Stimulated activated CD4-positive, alpha-beta T cell treated with anti-CD3 and anti-CD28 coated beads, Interleukin-12 subunit alpha, Interleukin-12 subunit beta, amount 100 ng/mL, for 24 hours (primary cell): Measurements from ENCODE around the gene DNAJB2.
"Not testable (repeated sequence)": the region's sequence is repeated elsewhere in the genome, so short reads cannot be mapped to it uniquely, and the experiment has no call there.

Source experiments
- DNase-seq, 2 experiments: peaks; one replicate each; pipeline ENCODE4 v3.0.0-alpha.2; 2020; ENCODE audit warnings: low read depth in 2 of 2

The DNAJB2 gene

DNA sequence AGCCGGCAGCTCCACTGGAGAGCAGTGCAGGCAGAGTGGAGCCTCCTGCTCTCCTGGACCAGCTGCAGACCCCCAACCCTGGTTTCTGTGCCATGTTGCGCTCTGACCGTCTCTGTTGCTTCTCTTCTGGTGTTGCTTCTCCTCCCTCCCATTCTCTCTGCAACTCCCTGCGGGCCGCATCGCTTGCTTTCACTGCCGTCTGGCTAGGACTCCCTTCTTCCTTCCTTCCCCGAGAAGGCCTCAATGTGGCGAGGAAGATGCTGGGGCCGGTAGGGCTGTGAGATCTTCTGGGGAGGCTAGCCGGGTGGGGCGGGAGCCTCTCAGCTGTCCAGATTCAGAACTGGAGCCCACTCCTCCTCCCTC lies 6.2 kb downstream of the DNAJB2 start:
- DNase-seq: no peak

DNA sequence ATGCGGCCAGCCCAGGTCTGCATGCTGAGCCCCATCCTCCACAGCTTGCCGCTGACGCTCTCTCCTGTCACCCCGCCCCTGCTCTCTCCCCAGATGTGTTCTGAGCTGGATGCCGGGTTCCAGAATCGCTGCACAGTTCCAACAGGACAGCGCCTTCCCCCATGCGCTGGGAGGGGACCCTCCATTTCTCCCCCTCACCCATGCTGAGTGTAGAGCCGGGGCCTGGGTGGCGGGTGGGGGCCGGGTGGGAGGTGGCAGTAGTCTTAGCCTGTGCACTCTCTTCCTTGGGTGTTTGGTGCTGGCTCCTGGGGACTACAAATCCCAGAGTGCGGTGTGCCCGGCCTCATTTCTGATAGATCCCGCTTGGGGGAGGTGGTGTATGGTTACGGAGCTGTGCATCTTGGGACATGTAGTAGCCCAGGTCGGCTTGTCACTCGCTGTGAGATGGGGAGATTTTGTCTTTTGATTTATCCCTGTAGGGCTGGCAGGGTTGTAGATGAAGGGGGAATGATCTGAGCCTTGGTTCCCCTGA lies 6.8 kb downstream of the DNAJB2 start:
- DNase-seq: no peak

DNA sequence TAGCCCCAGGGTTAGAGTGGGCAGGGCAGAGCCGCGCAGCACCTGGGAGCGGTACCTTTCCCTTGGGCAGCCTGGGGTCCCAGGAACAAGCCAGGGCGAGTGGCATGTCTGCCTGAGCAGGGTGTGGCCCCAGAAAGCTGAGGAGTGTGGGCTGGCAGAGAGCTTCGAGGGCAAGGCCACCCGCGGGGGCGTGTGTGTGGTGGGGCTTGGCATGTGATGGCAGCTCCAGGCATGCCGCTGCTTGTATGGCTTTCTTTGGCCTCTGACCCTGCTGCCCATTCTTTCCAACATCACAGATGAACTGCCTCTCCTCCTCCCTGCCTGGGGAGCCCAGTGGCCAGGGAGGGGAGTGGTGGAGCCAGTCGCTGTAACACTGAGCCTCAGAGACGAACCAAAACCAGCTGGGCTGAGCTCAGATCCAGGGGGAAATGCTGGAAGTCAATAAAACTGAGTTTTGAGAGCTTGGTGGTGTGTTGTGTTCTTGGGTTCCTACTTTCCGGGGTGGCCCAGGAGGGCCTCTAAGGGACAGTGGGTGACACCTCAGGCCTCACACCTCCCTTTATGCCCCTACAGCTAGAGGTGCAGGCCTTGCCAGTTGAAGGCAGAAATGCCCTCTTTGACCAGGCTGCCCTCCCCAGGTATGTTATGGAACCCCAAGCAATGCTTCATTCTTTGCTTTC lies 7.4 kb downstream of the DNAJB2 start:
- DNase-seq: no peak

DNA sequence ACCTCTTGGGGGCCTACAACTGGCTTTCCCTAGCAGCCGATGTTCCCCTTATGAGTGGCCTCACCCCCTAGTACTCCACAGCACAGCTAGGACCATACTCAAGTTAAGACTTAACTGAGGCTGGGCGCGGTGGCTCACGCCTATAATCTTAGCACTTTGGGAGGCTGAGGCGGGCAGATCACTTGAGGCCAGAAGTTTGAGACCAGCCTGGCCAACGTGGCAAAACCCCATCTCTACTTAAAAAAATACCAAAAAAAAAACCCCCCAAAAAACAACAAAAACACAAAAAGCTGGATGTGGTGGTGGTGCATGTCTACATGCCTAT lies 7.9 kb downstream of the DNAJB2 start:
- not testable (repeated sequence) for DNase-seq

DNA sequence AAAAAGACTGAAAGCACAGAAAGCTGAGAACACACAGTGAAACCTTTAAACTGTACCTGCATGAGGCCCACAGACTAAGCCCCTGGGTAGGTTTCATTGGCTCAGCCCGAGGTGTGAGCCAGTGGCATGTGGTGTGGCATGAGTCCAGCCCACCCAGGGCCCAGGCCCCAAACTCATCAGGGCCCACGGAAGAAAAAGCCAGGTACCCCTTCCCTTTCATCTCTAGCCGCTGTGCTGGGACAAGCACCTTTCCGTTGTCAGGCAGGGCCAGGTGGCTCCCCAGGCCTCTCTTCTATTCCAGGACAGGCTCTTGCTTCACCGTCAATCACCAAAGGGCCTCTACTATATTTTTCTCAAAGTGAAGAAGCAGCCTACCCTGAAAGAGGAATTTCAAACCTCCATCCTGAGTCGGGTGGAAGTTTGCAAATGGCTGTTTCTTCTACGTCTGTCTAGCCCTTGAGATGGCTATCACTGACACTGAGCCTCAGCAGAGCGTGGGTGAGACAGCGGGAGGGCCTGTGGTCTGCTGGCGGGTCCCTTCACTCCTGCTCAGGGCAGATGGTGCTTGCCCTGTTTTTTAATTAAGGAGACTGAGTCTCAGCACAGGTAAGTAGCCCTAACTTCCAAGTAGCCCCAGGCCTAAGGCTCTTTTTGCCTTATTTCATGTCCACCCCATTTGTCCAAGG lies 8.6 kb downstream of the DNAJB2 start:
- no peak for DNase-seq

DNA sequence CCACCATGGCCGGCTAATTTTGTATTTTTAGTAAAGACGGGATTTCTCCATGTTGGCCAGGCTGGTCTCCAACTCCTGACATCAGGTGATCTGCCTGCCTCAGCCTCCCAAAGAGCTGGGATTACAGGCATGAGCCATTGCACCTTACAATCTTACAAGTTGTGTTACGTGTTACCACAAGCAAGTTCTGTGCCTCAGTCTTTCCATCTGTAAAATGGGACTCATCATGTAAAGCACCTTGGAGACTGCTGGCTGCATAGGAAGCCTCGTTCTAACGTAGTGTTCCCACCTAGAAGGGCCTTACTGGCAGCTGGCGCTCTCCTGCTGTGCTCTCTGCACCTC lies 10.0 kb downstream of the DNAJB2 start:
- no peak for DNase-seq

DNA sequence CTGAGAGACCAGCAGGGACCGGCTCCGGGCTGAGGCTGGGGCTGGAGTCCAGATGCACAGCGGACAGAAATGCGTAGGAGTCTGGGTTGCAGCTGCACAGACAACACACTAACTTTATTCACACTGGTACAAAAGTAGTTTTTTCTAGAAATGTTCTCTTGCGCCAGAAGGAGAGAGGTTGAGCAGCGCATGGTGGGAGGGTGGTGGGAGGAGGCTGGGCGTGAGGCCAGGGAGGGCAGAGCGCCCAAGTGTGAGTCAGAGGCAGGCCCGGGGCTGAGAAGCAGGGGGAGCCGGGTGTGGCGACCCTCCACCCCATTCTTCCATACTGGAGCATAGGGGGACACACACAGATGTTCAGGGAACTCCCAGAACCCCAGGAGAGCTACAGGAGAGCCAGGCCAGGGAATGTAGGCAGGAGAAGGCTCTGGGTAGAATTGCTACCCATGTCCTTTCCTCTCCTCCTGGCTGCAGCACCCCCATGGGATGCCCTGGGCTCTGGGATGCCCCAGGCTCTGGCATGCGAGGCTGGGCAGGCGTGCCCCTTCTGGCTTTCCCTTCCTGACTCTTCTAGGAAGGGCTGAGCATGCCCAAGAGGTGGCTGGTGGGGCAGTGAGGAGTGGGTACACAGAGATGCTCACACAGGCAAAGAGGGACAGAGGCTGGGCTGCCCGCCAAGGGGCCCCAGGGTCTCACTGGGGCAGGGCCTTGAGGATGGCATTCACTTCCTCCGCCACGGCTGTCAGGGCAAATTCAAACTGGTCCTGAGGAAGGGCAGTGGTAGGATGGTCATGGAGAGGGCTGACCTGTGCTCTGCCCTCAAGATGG lies 10.6 kb downstream of the DNAJB2 start:
- no peak for DNase-seq

DNA sequence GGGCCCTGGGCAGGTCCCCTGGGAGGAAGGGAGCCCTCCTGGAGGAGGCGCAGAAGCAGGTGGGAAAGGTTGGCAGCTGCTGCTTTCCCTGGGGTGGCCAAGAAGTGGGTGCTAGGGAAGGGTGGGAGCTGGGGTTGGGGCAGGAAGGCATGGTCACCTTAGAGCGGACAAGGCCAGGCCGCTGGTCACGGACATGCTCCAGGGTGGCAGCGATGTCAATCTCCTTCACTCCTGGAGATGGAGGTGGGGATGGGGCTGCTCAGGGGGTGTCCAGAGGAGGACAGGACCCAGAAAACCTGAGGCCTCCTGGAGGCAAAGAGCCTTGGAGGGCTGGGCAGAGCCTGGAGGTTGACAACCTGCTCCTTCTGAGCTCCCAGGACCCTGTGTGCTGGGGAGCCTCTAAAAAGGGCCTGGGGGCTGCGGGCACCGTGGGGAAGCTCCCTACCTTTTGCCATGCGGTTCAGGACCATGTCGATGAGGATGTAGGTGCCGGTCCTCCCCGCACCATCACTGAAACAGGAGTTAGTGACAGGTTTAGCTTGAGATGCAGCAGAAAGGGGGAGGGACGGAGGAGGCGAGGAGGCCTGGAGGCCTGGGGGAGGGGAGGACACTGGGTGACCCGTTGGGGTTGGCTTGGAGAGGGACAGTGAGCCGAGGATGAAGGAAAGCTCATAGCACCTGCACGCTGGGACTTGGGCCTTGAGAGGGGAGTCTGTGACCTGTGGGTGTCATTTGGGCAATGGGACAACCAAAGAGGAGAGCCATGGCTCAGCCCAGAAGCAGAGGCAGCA lies 11.4 kb downstream of the DNAJB2 start:
- DNase-seq: no peak

DNA sequence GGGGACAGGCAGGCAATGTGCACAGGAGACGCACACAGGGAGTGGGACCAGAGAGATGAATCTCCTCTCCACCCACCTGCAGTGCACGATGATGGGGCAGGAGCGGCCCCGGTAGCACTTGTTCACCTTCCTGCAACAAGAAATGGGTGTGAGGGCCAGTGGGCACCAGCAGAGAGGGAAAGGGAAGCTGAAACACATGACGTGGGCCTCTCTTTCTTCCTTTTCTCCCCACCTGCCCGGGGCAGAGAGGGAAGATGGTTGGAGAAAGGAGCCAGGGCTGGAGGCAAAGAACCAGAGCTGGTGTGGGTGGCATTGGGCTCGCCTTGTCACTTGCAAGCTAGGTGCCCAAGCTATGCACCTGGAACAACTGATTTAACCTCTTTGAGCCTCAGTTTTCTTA lies 12.2 kb downstream of the DNAJB2 start:
- DNase-seq: no peak

DNA sequence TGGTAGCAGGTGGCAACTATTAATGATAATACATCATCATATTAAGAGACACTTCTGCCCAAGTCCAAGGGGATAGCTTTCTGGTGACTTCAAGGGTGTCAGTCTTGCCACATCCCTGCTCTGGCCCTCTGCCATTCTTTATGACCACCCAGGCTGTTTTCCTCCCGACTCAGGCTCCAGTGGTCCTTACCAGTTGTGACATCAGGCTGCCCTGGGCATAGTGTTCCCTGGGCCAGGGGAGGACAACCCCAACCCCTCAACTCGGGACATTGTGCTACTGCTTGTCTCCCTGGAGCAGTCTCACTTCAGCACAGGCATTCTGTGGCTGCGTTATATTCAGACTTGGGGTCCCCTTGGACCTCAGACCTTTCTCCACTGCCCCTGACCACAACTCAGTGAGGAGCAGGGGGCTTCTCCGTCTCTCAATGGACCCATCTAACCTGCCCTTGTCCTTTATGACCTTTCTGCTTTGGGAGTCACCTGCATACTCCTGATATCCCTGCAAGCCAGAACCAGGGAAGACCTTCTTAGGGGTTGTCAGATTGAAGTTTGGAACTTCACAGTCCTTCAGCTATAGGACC lies 12.8 kb downstream of the DNAJB2 start:
- DNase-seq: no peak

DNA sequence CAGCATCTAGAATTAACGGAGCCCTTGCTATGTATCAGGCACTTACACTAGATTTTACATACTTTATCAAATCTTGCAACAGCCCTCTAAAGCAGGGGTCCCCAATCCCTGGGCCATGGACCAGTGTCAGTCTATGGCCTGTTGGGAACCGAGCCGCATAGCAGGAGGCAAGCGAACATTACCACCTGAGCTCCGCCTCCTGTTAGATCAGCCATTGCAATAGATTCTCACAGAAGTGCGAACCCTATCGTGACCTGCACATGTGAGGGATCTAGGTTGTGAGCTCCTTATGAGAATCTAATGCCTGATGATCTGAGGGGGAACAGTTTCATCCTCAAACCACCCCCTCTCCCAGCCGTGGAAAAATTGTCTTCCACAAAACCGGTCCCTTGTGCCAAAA lies 13.4 kb downstream of the DNAJB2 start:
- no peak for DNase-seq

DNA sequence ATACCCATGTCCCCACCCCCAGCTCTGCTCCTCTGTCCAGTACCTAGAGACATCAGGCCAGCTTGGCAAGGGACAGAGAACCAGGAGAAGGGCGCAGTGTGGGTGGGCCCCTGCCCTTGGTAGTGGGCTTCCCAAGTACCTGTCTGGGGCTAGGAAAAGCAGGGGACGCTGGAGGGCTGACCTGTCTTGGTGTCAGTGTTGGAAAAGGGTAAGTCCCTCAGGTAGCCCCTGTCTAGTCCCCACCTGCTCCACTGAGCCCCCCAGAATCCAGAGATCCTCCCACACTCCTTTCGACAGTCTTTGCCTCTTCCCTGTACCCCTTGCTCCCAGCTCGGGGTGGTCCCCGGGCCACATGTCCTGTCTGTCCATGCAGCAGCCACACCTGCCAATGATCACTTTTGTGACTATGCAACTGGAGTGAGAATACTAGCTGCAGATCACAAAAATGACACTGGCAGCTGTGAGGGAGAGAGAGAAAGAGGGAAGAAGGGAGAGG lies 14.6 kb downstream of the DNAJB2 start:
- DNase-seq: no peak

DNA sequence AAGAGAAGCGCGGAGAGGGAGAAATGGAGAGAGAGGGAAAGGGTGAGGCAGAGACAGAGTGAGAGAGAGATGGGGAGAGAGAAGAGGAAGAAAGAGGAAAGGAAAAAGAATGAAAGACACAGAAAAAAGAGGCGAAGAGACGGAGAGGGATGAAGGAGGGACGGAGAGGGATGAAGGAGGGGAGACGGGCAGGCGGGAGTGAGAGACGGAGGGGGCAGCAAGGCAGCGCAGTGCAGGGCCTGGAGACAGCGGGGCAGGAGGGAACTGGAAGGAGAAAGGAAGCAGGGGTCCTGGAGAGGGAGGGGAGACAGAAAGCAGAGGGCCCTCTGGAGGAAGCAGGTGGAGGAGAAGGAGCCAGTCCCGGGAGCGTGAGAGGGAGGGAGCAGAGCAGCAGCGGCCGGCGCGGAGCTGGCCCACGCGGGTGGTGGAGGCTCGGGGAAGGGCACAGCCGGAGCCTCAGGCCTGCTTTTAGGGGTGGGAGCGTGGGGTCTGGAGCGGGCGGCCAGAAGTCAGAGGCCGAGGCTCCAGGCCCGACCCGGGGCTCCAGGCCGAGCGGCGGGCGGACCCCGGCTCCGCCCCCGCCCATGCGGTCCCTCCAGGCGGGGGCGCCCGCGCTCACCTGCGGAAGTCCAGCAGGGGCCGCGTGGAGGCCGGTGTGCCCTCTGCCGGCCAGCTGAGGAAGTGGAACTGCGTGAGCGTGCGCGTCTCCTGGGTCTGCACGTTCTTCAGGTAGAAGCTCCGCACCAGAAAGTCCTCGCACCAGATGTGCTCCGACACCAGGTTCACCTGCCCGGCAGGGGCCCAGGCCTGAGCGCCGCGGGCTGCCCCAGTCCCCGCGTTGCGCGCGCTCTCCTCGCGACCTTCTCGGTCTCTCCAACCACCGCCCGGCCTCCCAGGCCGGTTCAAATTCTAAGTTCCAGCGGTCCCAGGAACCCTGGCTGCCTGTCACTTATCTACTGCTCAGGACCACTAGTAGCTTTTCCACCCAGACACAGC lies 15.5 kb downstream of the DNAJB2 start:
- DNase-seq: peak; percentile 82 to 83

DNA sequence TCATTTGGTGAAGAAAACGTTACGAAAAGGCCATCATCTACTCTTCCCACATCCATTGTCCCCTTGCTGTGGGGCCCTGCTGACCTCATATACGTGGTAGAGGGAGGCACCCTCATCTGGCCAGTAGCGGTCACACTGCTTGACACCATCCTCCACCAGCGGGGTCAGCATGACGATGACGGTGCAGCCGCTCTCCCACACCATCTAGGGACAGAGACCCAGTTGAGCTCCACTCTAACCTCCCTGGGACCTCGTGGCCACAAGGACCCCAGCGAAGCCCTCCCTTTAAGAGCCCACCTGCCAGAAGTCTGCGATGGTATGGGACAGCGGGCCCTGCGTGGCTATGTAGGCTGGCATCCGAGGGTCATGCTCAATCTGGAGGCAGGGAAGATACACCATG lies 17.0 kb downstream of the DNAJB2 start:
- DNase-seq: no peak

DNA sequence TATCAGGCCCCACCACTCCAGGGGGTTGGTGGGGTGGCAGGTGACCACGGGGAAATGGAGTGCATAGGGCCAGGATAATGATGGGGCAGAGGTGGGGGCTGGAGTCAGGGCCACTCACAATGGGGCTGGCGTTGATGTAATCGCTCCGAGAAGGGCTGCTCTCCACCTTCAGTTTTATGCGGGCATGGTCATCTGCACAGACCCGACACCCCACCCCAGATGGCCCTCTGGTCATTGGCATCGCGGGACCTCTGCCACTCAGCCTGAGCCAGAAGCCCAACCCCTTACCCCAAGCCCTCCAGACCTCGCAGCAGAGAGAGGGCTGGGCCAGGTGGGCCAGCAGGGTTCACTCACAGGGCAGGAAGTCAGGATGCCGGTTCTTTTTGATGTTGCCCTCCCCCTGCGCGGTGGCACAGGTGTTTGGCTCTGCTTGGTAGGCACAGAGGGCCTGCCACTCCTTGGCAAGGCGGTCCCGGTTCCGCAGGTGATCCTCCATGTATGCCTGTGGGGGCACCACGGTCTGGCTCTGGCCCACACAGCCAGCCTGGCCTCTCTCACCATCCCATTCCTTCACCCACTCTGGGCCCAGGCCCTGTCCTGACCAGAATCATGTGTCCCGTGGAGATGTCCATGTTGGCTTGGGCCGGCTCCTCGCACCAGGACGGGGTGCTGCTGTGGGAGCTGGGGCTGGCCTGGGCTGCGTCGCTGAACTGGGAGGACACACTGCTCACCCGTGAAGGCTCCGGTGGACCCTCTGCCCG lies 17.6 kb downstream of the DNAJB2 start:
- DNase-seq: no peak

DNA sequence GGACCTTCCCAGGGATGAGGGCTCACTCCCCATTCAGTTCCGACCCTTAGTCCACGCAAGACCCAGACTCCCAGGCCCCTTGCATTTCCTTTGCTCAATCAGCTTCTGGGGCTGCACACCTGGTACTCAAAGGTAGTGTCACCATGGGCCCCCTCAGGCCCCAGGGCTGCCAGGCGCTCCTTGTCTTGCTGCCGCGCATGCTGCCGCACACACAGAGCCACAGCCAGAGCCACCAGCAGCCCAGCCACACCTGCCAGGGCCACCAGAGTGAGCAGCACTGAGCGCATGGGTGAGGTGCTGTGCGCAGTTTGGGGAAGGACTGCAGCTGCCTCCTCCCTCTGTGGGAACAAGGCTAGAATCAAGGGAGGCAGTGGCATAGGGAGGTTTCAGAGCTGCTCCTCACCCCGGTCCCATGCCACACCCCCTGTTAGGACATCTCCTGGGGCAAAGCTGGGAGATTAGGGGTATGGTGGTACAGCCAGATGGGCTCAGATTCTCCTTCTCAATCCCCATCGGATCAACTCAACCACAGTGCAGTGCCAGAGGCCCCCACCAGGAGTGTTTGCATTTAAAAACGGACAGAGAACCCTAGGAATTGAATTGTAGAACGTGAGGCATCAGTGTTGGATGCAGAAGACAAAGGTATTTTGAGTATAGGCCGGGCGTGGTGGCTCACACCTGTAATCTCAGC lies 18.7 kb downstream of the DNAJB2 start:
- DNase-seq: no peak

DNA sequence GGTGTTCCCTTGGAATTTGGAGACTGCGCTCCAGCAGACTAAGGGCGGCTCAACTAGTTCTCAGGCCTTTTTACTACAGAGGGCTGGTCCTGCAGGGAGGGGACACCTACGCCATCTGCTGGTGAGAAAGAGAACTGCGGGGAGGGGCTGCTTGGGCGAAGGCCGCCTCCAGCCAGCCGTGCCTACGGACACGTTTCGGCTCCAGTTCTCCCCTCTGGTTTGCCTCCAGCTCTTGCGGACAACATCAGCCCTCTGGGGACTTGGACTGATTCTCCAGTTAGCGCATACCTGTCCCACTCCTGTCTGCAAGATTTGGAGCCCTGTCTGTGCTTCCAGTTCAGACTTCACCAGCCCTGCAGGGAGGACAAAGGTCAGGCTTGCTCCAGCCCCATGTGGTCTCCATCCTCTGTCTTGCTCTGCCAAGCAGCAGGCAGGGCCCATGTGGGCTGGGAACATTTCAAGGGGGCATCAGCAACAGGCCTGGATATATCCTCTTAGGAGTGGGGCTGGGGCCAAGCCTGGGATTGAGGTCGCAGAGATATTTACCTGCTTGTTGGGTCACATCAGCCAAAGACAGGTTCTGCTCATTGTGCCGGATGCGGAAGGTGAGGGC lies 19.7 kb downstream of the DNAJB2 start:
- DNase-seq: peak; percentile 76 to 93

DNA sequence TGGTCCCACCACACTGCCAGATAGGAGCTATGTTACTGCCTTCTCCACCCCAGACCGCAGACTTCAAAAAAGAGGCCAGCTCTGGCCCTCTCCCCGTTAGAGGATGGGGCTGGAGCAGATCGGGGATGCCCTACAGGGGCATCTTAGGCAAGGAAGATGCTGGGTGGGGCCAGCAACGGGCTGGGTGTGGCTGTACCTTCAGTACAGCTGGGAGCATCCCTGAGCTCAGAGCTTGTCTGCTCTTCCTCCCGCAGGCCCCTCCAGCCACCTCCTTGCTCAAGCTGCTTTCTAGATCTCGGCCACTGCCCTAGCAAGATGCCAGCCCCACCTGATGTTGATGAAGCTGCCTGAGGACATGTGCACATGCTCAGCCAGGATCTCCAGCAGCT lies 20.2 kb downstream of the DNAJB2 start:
- no peak for DNase-seq

DNA sequence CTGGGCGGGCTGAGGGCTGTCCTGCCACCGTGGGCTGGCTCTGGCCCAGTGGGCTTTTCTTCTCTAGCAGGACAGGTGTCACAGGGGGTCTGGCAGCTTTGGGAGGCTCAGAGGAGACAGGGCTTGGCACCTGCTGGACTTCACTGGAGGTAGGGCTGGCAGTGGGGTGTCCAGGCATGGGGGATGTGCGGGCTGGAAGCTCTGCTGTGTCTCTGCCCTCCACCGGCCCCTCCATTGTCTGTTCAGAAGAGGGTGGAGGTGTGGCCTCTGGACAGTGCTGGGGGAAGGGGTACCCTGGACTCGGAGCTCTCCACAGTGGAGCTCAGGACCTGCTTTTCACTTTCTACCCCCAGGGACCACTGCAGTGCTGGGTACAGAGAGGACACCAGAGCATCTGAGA lies 20.9 kb downstream of the DNAJB2 start:
- DNase-seq: no peak
